Measurements from ENCODE around the gene FKBP15. TPM values are rescaled to one million over a fixed set of nuclear protein-coding genes. Genes with fewer than 3 reads are reported as not detected.
"Not testable (repeated sequence)": the region's sequence is repeated elsewhere in the genome, so short reads cannot be mapped to it uniquely, and the experiment has no call there.

The FKBP15 gene
- total RNA-seq, 1 experiment from 2014 or later = 23.7 TPM

- DNase-seq (ENCODE audit: low spot score) = no peak
Measured at GRCh38 chr9:113237026-113237425, 15.9 kb upstream of the FKBP15 start.

DNA sequence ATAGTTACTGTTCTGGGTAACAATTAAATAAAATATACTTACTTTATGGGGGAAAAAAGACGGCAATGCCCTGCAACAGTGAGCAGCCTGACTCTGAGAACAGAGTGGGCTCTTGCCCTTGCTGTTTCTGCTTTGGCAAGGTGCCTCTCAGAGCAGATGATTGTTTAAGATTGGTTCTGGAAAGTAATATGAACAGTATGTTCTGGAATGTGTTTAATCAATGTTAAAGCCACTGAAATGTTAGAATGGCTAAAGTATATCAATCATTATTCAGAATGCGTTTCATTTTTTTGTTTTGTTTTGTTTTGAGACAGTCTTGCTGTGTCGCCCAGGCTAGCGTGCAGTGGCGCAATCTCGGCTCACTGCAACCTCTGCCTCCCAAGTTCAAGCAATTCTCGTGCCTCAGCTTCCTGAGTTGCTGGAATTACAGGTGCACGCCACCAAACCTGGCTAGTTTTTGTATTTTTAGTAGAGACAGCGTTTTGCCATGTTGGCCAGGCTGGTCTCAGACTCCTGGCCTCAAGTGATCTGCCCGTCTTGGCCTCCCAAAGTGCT lies 14.7 kb upstream of the FKBP15 start:
- DNase-seq (ENCODE audit: low spot score) = not testable (repeated sequence)

DNA sequence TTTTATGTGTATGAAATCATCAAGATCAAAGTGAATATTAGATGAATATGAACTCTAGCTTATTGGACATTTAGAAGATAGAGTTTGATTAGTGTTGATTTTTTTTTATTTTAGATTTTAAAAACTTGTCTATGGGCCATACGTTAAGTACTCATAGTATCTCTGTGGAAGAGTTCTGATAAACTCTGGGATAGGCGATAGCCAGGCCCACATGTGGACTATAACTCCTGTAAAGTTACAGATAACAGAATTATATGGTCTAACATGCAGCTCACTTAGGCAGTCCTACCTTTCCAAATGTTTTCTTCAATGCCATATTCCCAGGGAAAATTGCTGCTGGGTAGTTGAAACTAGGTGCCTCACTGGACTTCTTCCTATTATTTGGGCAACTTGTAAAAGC lies 10.6 kb upstream of the FKBP15 start:
- no peak for DNase-seq (ENCODE audit: low spot score)

- no peak for DNase-seq (ENCODE audit: low spot score)
Measured at GRCh38 chr9:113228130-113228665, 7.1 kb upstream of the FKBP15 start.

DNA sequence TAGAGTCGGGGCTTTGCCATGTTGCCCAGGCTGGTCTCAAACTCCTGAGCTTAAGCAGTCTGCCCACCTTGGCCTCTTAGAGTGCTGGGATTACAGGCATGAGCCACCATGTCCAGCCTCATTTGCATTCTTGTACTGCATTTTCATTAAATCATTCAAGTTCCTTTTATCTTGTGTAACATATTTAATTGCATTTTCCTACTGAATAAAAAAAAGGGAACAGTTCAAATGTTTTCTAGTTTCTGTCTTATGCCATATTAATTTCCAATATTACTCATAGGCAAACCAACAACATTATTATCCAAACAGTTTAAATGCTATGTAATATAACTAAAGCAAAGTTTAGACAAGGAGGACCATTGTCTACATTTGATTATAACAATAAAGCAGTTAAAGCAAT lies 6.4 kb upstream of the FKBP15 start:
- no peak for DNase-seq (ENCODE audit: low spot score)

GRCh38 chr9:113223963-113224362 lies 2.9 kb upstream of the FKBP15 start:
- DNase-seq (ENCODE audit: low spot score) = no peak

GRCh38 chr9:113222482-113222841 lies 1.4 kb upstream of the FKBP15 start:
- DNase-seq (ENCODE audit: low spot score) = no peak

GRCh38 chr9:113221800-113222481 lies 864 bp upstream of the FKBP15 start:
- DNase-seq (ENCODE audit: low spot score) = peak; percentile 12

GRCh38 chr9:113220467-113221002 lies 542 bp downstream of the FKBP15 start:
- peak; percentile 17 for DNase-seq (ENCODE audit: low spot score)

- no peak for DNase-seq (ENCODE audit: low spot score)
Measured at GRCh38 chr9:113219969-113220368, 1.1 kb downstream of the FKBP15 start.

DNA sequence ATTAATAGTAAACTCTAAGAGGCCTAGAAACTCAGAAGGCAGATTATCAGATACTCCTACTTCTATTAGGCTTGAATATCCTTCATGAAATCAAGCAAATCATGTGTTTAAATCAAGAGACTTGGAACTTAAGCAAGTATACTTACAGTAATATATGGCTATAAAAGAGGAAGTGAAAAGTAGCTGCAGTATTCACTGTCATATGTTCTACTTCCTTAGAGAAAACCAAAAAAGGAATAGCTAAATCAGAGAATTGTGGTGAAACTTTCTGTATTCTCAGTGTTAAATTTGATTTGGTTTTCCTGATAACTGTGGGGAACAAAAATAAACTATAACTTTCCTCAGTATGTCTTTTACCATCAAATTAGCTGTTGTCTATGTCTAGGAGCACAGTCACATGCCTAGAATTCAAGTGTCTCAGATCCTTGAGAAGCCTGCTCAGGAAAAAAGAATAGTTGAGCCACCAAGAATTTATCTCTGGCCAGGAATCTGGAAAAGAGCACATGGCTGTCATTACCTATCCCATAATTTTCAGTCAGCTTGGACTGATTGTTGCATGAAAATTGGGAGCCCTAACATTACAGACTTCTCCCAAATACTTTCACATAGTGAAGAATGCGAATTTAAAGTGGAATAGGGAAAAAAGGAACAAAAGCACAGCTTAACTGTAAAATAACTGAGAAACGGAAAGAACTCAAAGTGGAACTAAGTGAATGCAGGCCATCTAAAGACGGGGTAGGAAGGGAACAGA lies 1.7 kb downstream of the FKBP15 start:
- no peak for DNase-seq (ENCODE audit: low spot score)

DNA sequence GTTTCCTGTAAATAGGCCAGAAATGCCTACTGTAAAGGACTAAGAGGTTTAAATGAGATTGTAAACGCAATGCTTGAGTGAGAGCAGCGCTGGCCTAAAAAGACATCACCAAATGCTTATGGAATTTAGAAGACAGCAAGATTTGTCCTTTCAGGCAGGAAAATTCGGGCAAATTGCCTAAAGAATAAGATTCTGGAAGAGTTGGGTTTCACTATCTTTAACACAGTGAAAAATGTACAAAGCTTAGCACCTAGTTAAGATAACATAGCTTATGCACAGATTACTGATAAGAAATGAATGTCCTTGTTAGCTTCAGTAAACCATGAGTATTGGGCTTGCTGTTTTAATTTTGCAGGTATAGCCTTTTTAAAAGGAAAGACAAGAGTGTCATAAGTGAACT lies 4.7 kb downstream of the FKBP15 start:
- no peak for DNase-seq (ENCODE audit: low spot score)

- DNase-seq (ENCODE audit: low spot score) = no peak
Measured at GRCh38 chr9:113215132-113215531, 5.9 kb downstream of the FKBP15 start.

DNA sequence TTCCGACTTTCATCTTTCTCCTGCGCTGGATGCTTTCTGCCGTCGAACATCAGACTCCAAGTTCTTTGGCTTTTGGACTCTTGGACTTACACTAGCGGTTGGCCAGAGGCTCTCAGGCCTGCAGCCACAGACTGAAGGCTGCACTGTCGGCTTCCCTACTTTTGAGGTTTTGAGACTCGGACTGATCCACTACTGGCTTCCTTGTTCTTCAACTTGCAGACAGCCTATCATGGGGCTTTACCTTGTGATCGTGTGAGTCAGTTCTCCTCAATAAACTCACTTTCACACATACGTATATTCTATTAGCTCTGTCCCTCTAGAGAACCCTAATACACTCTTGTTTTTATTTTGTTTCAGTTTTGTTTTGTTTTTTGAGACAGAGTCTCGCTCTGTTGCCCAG lies 10.3 kb downstream of the FKBP15 start:
- no peak for DNase-seq (ENCODE audit: low spot score)

- DNase-seq (ENCODE audit: low spot score) = no peak
Measured at GRCh38 chr9:113205861-113206260, 15.2 kb downstream of the FKBP15 start.

GRCh38 chr9:113205432-113205831 lies 15.6 kb downstream of the FKBP15 start:
- DNase-seq (ENCODE audit: low spot score) = no peak

DNA sequence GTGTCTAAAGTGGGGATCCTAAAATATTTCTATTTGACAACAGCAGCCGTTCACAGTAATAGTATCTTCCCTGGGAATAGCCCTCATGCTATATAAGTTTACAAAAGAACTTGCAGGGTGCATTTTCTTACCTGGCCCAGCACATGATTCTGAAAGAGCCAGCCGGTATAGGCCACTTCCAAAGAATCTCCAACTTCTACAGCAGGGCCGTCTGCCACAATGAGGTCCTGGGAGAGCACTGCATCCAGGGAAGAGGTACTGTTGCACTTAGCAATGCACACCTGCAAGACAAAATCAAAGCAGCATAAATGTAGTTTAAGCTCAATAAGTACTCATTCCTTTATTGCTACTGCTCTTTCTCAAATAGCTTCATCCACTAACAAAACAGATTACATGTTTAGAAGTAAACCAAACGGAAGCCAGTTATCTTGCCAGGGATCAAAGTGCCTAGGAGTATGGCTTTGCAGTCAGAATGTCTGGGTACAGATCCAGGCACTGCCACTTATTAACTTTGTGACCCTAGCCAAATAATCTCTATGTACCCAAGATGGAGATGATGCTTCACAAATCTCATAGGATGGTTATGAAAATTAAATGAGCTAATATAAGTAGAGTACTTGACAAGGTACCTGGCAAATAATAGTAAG lies 21.3 kb downstream of the FKBP15 start:
- no peak for DNase-seq (ENCODE audit: low spot score)

DNA sequence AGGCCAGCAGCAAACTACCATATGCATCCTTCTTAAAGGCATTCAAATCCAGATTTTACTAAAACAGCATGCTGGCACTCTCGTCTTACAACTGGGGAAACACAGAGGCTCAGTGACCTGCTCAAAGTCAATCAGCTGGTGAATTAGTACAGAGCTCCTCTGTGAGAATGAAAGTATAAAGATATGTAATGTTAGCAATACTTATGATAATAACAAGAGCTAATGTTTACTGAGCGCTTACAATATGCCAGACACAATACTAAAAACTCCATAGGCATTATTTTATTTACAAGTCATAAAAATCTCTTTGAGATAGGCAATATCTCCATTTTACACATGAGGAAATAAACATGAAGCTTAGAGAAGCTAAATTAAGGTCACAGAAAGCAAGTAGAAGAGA lies 28.6 kb downstream of the FKBP15 start:
- DNase-seq (ENCODE audit: low spot score) = no peak

DNA sequence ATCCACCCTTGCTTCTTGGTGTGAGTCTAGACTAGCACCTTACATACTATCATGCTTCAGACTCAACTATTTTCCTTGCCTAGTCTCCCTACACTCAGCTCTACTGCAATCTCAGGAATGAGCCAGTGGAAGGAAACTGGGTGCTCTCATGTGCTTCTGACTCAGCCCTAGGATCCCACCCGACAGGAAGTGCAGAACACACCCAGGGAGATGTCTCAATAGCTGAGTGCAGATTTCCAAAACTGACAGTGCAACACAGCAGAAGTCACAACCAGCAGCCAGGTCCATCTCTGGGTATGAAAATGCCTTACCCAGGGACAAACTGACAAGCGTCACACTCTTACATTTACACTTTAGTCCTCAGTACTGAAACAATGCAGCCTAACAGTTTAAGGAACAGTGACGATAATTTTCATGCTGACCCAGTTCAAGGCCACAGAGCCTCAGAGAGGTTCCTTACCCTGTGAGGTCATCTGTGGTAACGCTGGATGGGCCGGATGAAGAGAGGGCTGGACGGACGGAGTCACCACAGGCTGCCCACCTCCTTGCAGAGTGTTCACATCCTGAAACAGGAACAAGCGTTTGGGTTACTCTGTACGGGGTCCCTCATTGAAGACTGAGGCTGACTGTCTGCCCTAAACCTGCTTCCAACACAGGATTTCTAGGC lies 33.0 kb downstream of the FKBP15 start:
- peak; percentile 92 for DNase-seq (ENCODE audit: low spot score)

DNA sequence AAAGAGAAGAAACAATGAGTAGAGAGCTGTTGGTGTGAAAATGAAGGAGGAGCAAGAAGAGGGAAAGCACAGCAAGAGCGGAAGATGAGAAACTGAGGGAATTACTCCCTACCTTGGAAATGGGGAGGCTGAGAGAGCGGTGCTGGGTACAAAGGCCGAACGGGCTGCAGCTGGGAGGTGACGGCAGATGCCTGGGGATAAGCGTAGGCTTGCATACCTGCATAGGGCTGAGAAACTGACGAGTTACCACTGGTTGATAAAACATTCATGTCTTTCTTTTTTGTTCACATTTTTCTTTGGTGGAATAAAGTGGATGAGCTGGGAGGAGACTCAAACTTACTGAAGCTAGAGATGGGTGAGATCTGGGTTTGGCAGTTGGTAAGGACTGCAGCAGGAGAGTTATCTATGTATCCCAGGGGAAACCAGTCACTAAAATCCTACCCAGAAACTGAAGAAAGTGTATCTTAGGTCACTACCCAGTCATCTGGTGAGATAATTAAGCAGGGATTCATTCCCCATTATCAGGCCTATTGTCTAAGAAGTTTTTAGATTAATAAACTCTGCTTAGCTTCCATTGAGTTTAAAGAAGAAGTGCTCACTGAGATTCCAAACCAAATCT lies 34.8 kb downstream of the FKBP15 start:
- DNase-seq (ENCODE audit: low spot score) = no peak

DNA sequence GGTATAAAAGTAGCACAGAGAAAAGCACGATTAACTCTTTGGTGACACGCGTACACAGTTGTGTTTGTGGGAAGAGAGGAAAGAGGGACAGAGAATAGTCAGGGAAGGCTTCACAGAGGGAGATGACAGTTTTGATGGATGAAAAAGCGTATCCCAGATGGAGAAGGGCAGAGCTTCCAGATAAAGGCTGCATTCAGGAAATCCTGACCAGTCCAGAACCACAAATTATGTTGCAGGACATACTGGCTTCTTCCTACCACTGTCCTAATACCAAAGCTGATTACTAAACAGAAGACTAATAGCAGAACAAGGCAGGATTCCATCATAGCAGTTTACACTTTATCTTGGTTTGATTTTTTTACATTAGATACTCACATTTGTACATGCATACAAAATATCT lies 35.8 kb downstream of the FKBP15 start:
- no peak for DNase-seq (ENCODE audit: low spot score)

Measured in A172 (cell line).